ENCODE results near the gene CYGB. TPM values are rescaled to one million over a fixed set of nuclear protein-coding genes. Genes with fewer than 3 reads are reported as not detected.
A peak's percentile ranks its signal among the peaks of the same experiment; 100 is the strongest.

Gene CYGB
- total RNA-seq, 1 experiment from 2014 or later: 0.56 TPM

DNA sequence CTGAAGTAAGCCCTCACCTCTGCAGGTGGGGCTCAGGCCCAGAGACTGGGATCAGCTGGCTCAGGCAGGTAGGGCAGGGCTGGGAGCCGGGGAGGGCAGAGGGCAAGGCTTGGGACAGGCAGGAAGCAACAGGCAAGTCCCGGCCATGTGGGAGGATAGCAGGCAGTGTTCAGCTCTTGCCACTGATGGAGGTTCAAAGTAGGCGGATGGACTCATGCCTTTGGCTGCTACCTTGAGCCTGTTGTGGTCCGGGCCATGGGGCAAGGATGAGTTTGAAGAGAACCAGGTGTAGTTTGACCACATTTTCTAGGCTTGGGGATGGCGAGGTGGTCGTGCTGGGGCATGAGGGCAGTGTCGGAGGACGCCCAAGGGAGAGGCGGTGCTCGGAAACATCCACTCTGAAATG, 5.1 kb upstream of the CYGB start:
- DNase-seq (ENCODE audit: low spot score): no peak

DNA sequence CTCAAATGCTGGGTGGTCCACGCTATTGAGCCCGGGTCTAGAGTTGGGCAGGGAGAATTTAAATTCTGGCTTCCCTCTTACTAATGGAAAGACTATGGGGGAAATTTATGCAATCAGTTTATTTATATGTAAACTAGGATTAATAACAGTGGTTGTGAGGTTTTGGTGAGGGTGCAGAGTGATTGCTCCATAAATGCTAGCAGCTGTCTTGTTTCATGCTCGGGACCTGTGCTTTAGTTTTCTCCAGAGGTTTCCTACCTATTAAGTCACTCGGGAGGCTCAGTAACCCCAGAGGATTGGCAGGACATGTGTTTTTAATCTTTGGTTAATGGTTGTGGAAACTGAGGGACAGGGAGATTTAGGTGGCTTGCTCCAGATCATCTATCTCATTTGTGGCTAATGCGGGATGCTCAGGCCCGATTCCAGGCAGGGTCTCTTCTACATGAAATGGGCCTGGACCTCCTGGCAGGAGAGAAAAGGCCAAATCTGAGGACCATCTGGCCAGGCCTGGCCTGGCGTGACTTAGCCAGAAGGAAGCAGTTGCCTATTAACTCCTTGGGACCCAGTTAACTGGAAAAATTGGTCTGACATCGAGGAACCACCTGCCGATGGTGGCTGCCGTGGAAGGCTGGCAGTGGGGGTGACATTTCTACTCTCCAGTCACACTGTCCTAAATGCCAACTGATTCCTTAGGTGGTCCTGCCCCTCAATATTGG, 4.4 kb upstream of the CYGB start:
- Histone ChIP-seq H3K4me3 (ENCODE audit: low read depth, low read length, poor library complexity, severe bottlenecking) (no peak overlapping the region), H3K4me1 (ENCODE audit: insufficient read depth, low read length, poor library complexity, severe bottlenecking) (peaks cover 40% of the 10 kb centered on the region), H3K27ac (ENCODE audit: low read depth, low read length, poor library complexity, severe bottlenecking) (no peak overlapping the region), H3K36me3 (ENCODE audit: insufficient read depth, low read length, poor library complexity, severe bottlenecking) (no peaks in the 10 kb centered on the region), H3K9me3 (ENCODE audit: low read depth, low read length, poor library complexity, severe bottlenecking) (no peaks in the 10 kb centered on the region), H3K27me3 (replicated peaks; ENCODE audit: insufficient read depth, low read depth, low read length, poor library complexity) (peaks cover 5% of the 10 kb centered on the region)
- no peak for DNase-seq (ENCODE audit: low spot score)
- intact Hi-C loops (cut with micrococcal nuclease; ENCODE audit: unreplicated experiment): no loop called here
- POLR2A ChIA-PET (ENCODE audit: low non-redundant PET): no interaction called here
- CTCF ChIA-PET: no interaction called here
- no peak for TF ChIP-seq EZH2 (IDR thresholded peaks at IDR 0.05; ENCODE audit: borderline replicate concordance, low read depth, low read length, poor library complexity, severe bottlenecking)
- TF ChIP-seq, protein P1, sequence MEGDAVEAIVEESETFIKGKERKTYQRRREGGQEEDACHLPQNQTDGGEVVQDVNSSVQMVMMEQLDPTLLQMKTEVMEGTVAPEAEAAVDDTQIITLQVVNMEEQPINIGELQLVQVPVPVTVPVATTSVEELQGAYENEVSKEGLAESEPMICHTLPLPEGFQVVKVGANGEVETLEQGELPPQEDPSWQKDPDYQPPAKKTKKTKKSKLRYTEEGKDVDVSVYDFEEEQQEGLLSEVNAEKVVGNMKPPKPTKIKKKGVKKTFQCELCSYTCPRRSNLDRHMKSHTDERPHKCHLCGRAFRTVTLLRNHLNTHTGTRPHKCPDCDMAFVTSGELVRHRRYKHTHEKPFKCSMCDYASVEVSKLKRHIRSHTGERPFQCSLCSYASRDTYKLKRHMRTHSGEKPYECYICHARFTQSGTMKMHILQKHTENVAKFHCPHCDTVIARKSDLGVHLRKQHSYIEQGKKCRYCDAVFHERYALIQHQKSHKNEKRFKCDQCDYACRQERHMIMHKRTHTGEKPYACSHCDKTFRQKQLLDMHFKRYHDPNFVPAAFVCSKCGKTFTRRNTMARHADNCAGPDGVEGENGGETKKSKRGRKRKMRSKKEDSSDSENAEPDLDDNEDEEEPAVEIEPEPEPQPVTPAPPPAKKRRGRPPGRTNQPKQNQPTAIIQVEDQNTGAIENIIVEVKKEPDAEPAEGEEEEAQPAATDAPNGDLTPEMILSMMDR (conservative IDR thresholded peaks at IDR 0.05; ENCODE audit: low read depth, low read length): no peak
- no TSS peak for BruUV-seq (replicated peaks)

More for the DNA sequence above, 5.1 kb upstream of the CYGB start:
- Histone ChIP-seq H3K4me1 (ENCODE audit: insufficient read depth, low read length, poor library complexity, severe bottlenecking) (peaks cover 44% of the 10 kb centered on the region), H3K27ac (ENCODE audit: low read depth, low read length, poor library complexity, severe bottlenecking) (no peak overlapping the region), H3K4me3 (ENCODE audit: low read depth, low read length, poor library complexity, severe bottlenecking) (no peak overlapping the region), H3K9me3 (ENCODE audit: low read depth, low read length, poor library complexity, severe bottlenecking) (no peaks in the 10 kb centered on the region), H3K36me3 (ENCODE audit: insufficient read depth, low read length, poor library complexity, severe bottlenecking) (no peaks in the 10 kb centered on the region), H3K27me3 (replicated peaks; ENCODE audit: insufficient read depth, low read depth, low read length, poor library complexity) (peaks cover 5% of the 10 kb centered on the region)
- intact Hi-C loops (cut with micrococcal nuclease; ENCODE audit: unreplicated experiment): no loop called here
- CTCF ChIA-PET: no interaction called here
- no peak for TF ChIP-seq EZH2 (IDR thresholded peaks at IDR 0.05; ENCODE audit: borderline replicate concordance, low read depth, low read length, poor library complexity, severe bottlenecking)
- TF ChIP-seq, protein P1 (conservative IDR thresholded peaks at IDR 0.05; ENCODE audit: low read depth, low read length): no peak
- POLR2A ChIA-PET (ENCODE audit: low non-redundant PET): no interaction called here
- BruUV-seq (replicated peaks): no TSS peak

DNA sequence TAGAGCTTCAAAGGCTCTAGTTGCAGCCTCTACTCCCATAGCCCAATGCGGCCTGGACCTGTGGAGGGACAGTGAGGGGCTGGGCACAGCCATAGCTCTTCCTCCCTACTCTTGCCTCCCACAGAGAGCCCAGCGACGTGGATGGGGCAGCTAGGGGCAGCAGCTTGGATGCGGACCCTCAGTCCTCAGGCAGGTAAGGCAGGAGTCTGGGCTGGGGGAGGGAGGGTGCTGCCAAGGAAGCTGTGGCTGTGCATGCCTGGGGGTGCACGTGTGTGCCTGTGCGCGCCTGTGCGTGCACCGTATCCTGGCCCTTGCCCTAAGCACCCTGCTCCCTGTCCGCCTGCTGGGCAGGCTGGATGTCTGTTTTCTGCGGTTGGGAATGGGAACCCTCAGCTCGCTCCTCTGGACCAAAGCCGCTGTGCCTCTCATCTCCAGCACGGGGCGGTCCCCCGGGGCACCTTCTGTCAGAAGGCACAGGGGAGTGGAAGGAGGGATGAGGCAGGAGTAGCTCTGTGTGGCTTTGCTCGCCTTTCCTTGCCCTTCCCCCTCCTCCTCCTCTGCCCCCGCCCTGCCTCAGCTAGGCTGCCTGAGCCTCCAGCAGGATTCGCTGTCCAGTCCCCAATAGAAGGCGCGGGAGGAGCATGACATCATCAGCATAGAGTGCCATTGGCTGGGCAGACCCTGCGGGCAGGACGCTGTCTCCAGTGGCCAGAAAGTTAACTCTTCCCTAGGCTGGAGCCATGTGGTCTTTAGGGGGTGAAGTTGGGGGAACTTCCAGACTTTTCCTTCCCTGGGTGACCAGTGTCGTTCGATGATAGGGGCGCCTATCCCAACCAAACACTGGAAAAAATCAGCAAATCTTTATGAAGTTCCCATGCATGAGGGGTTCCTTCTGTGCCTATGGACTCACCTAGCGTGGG, 3.1 kb upstream of the CYGB start:
- CTCF ChIA-PET: interaction anchor here (0.7 to 1.7 kb wide), 2 partner anchors 17 to 19 kb away, joined by 3 to 6 read pairs; no protein-coding TSS in a partner anchor
- BruUV-seq (replicated peaks): no TSS peak

More for the DNA sequence above, 3.1 kb upstream of the CYGB start:
- TF ChIP-seq, protein P1 (conservative IDR thresholded peaks at IDR 0.05; ENCODE audit: low read depth, low read length): no peak
- TF ChIP-seq EZH2 (IDR thresholded peaks at IDR 0.05; ENCODE audit: borderline replicate concordance, low read depth, low read length, poor library complexity, severe bottlenecking): no peak
- Histone ChIP-seq H3K4me3 (ENCODE audit: low read depth, low read length, poor library complexity, severe bottlenecking) (no peak overlapping the region), H3K36me3 (ENCODE audit: insufficient read depth, low read length, poor library complexity, severe bottlenecking) (no peaks in the 10 kb centered on the region), H3K27ac (ENCODE audit: low read depth, low read length, poor library complexity, severe bottlenecking) (no peak overlapping the region), H3K4me1 (ENCODE audit: insufficient read depth, low read length, poor library complexity, severe bottlenecking) (peaks cover 27% of the 10 kb centered on the region), H3K9me3 (ENCODE audit: low read depth, low read length, poor library complexity, severe bottlenecking) (no peaks in the 10 kb centered on the region), H3K27me3 (replicated peaks; ENCODE audit: insufficient read depth, low read depth, low read length, poor library complexity) (peaks cover 5% of the 10 kb centered on the region)
- POLR2A ChIA-PET (ENCODE audit: low non-redundant PET): interaction anchor here (0.6 kb wide), 1 partner anchor 1571 kb away, joined by 5 read pairs; no protein-coding TSS in a partner anchor
- peak; percentile 96 for DNase-seq (ENCODE audit: low spot score)
- intact Hi-C loops (cut with micrococcal nuclease; ENCODE audit: unreplicated experiment): no loop called here

All from A673 (cell line).